Osteocyte (in vitro differentiated cells): ENCODE measurements around the gene TLCD3B. TPM values are rescaled to one million over a fixed set of nuclear protein-coding genes. Genes with fewer than 3 reads are reported as not detected.

Source experiments
- DNase-seq: peaks from one replicate; pipeline ENCODE4 v3.0.0; 2021; ENCODE audit warnings: mixed read lengths; ENCODE audit not compliant: unreplicated experiment; ENCODE audit errors: extremely low spot score
- H3K27ac Mint-ChIP-seq: one replicate; pipeline ENCODE4 v1.8.0; 2021; ENCODE audit warnings: mild to moderate bottlenecking, mixed read lengths; ENCODE audit not compliant: unreplicated experiment
- H3K27me3 Mint-ChIP-seq: one replicate; pipeline ENCODE4 v1.8.0; 2021; ENCODE audit warnings: mixed read lengths; ENCODE audit not compliant: unreplicated experiment
- H3K36me3 Mint-ChIP-seq: one replicate; pipeline ENCODE4 v1.8.0; 2021; ENCODE audit warnings: mixed read lengths; ENCODE audit not compliant: unreplicated experiment
- H3K4me1 Mint-ChIP-seq: one replicate; pipeline ENCODE4 v1.8.0; 2021; ENCODE audit warnings: mixed read lengths; ENCODE audit not compliant: unreplicated experiment
- H3K4me3 Mint-ChIP-seq: one replicate; pipeline ENCODE4 v1.8.0; 2021; ENCODE audit warnings: mild to moderate bottlenecking, moderate library complexity, mixed read lengths; ENCODE audit not compliant: unreplicated experiment
- H3K9me3 Mint-ChIP-seq: one replicate; pipeline ENCODE4 v1.8.0; 2021; ENCODE audit warnings: mixed read lengths; ENCODE audit not compliant: unreplicated experiment
- total RNA-seq: library from RNA; stranded (reverse); gene quantifications from 2 replicates; pipeline ENCODE4 v1.2.1, GENCODE V29; 2021
- TF ChIP-seq, protein P1 (sequence below): fragments of 200-600 bp; sonication (generic); IDR thresholded peaks from 2 replicates; pipeline ENCODE4 v1.5.0; 2021; ENCODE audit warnings: antibody characterized with exemption, mild to moderate bottlenecking, moderate library complexity

The TLCD3B gene
- total RNA-seq, 1 donor from 2014 or later, result 0.32 TPM

DNA sequence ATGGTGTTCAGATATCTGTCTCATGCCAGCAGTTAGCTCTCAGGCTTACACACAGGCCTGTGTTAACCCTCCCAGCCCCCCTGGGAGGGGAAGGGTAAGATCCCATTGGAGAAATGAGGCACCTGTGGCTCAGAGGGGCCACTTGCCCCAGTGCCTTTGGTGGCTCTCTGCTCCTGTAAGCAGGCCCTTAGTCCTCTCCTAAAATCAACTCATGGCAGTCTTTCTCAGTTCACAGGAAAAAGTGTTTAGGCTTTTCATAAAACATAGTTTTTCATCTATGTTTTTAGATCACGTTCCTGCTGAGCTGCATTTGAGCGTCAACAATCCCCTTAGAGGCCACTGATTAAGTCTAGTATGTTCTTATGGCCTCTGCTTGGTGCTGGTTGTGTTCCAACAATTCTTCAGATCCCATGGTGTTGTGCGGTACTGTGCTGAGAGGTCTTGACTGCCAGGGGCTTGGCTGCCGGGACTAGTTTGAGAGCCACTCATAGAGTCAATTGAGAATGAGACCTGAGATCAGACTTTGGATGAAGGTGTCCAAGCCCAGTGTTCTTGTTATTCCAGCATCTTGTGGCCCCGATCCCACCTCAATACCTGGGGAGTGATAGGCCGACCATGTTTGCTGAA, 46.8 kb downstream of the TLCD3B start:
- Mint-ChIP-seq H3K36me3 (peaks cover 58% of the 10 kb centered on the region), H3K4me3 (no peak overlapping the region), H3K27me3 (no peaks in the 10 kb centered on the region), H3K9me3 (no peaks in the 10 kb centered on the region), H3K27ac (no peak overlapping the region), H3K4me1 (no peaks in the 10 kb centered on the region)
- TF ChIP-seq, protein P1, sequence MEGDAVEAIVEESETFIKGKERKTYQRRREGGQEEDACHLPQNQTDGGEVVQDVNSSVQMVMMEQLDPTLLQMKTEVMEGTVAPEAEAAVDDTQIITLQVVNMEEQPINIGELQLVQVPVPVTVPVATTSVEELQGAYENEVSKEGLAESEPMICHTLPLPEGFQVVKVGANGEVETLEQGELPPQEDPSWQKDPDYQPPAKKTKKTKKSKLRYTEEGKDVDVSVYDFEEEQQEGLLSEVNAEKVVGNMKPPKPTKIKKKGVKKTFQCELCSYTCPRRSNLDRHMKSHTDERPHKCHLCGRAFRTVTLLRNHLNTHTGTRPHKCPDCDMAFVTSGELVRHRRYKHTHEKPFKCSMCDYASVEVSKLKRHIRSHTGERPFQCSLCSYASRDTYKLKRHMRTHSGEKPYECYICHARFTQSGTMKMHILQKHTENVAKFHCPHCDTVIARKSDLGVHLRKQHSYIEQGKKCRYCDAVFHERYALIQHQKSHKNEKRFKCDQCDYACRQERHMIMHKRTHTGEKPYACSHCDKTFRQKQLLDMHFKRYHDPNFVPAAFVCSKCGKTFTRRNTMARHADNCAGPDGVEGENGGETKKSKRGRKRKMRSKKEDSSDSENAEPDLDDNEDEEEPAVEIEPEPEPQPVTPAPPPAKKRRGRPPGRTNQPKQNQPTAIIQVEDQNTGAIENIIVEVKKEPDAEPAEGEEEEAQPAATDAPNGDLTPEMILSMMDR, result no peak
- no peak for DNase-seq

DNA sequence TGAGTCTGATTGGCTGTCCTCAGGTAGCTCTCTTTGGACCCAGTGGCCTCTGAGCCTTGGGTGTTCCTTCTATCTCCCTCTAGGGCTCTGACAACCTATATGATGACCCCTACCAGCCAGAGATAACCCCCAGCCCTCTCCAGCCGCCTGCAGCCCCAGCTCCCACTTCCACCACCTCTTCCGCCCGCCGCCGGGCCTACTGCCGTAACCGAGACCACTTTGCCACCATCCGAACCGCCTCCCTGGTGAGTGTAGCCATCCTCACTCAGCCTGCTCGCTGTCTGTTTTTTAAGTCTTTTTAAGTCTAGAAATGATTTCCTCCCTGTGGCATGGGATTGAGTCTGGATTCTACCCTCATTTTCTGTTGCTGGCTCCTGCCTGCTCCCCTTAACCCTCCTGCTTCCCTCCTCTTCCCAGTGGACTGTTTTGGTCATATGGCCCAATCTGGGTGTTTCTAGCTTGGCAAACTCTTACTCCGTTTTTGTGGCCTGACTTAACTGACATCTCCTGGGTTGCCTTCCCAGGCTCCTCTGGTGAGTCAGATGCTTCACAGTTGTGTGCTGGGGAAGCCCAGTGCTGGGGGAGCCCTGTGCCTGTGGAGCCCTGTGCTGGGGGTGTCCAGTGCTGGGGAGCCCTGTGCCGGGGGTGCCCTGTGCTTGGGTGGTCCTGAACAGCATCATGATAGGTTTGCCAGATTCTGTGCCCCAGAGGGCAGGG, 47.5 kb downstream of the TLCD3B start:
- Mint-ChIP-seq H3K36me3 (peaks cover 60% of the 10 kb centered on the region), H3K27me3 (no peaks in the 10 kb centered on the region), H3K4me1 (no peaks in the 10 kb centered on the region), H3K9me3 (no peaks in the 10 kb centered on the region), H3K4me3 (no peak overlapping the region), H3K27ac (no peak overlapping the region)
- TF ChIP-seq, protein P1, result no peak
- DNase-seq, result no peak

DNA sequence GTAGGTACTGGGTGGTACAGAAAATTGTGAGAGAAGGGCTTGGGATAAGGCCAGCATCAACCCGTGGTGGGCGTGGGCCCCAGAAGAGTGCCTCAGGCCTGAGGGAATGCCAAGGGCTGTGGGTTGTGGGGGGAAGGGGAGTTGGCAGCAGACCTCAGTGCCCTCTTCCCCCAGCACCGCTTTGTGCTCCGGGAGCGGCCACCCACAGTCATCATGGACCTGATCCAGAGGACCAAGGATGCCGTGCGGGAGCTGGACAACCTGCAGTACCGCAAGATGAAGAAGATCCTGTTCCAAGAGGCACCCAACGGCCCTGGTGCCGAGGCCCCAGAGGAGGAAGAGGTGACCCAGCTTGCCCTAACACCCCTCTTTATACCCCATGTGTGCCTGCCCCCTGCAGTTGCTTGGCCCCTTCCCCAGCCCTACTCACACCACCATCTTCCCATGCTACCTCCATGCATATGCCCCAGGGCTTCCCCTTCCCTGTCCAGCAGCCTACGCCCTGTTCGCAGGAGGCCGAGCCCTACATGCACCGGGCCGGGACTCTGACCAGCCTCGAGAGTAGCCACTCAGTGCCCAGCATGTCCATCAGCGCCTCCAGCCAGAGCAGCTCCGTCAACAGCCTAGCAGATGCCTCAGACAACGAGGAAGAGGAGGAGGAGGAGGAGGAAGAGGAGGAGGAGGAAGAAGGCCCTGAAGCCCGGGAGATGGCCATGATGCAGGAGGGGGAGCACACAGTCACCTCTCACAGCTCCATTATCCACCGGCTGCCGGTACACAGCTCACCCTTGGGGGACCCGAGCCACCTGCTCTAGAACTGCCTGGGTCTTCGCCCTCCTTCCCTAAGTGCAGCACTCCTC, 48.3 kb downstream of the TLCD3B start:
- no peak overlapping the region for H3K4me3 Mint-ChIP-seq
- H3K9me3 Mint-ChIP-seq, result no peaks in the 10 kb centered on the region
- no peaks in the 10 kb centered on the region for H3K4me1 Mint-ChIP-seq
- peak overlapping the region; percentile 11 for H3K27ac Mint-ChIP-seq
- H3K36me3 Mint-ChIP-seq, result peaks cover 54% of the 10 kb centered on the region
- no peaks in the 10 kb centered on the region for H3K27me3 Mint-ChIP-seq
- TF ChIP-seq, protein P1, result no peak
- DNase-seq, result no peak

DNA sequence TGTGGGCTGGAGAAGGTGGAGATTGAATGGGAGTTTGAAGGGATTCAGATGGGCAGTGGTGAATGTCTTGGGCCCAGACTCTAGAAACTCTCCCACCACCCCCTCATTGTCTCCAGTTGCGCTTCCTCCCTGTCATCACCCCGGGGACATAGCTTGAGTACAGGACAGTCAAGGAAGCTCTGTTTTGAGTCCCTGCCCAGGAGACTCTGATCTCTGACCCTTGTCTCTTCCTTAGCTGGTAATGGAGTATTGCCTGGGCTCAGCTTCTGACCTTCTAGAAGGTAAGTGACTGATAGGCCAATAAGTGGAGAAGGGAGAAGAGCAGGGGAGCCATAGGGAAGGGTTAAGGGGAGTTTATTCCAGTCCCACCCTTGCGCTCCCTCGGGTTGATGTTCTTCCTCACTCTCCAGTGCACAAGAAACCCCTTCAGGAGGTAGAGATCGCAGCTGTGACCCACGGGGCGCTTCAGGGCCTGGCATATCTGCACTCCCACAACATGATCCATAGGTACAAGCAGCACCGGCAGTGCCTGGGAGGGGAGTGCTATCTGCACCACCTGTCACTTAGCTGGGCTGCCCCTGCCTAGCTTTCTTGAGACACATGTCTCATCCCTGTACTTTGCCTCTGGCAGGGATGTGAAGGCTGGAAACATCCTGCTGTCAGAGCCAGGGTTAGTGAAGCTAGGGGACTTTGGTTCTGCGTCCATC, 52.4 kb downstream of the TLCD3B start:
- Mint-ChIP-seq H3K27ac (no peak overlapping the region), H3K27me3 (no peaks in the 10 kb centered on the region), H3K4me1 (peaks cover 26% of the 10 kb centered on the region), H3K4me3 (no peak overlapping the region), H3K36me3 (peaks cover 36% of the 10 kb centered on the region), H3K9me3 (no peaks in the 10 kb centered on the region)
- TF ChIP-seq, protein P1, result no peak
- no peak for DNase-seq
